HUES48 (cell line): ENCODE results near the gene GSTM1.

ENCODE experiments used
- H3K27ac ChIP-seq: one replicate; pipeline ENCODE4 v1.7.0; 2013; ENCODE audit warnings: low read depth, low read length, inconsistent platforms
- H3K27me3 ChIP-seq: 2 replicates; pipeline ENCODE4 v1.6.1; 2013; ENCODE audit warnings: mild to moderate bottlenecking, low read length; ENCODE audit not compliant: control insufficient read depth, insufficient read depth
- H3K36me3 ChIP-seq: 2 replicates; pipeline ENCODE4 v1.6.1; 2013; ENCODE audit warnings: low read length; ENCODE audit not compliant: control insufficient read depth, insufficient read depth
- H3K4me1 ChIP-seq: 2 replicates; pipeline ENCODE4 v1.6.1; 2013; ENCODE audit warnings: mild to moderate bottlenecking, low read length; ENCODE audit not compliant: control insufficient read depth, insufficient read depth
- H3K4me3 ChIP-seq: 2 replicates; pipeline ENCODE4 v1.5.1; 2013; ENCODE audit warnings: mild to moderate bottlenecking, low read depth, low read length
- H3K9ac ChIP-seq: 2 replicates; pipeline ENCODE4 v1.6.1; 2013; ENCODE audit warnings: mild to moderate bottlenecking, low read depth, low read length, moderate library complexity
- H3K9me3 ChIP-seq: 2 replicates; pipeline ENCODE4 v1.6.1; 2013; ENCODE audit warnings: low read length; ENCODE audit not compliant: control insufficient read depth, insufficient read depth

The GSTM1 gene

GRCh38 chr1:109719337-109719837 lies 31.8 kb downstream of the GSTM1 start:
- Histone ChIP-seq H3K9ac (no peak overlapping the region), H3K4me3 (no peak overlapping the region), H3K4me1 (no peaks in the 10 kb centered on the region), H3K27ac (no peak overlapping the region), H3K9me3 (no peaks in the 10 kb centered on the region), H3K36me3 (no peaks in the 10 kb centered on the region), H3K27me3 (no peaks in the 10 kb centered on the region)

- no peaks in the 10 kb centered on the region for H3K36me3 ChIP-seq
- H3K4me1 ChIP-seq = no peaks in the 10 kb centered on the region
Observed at GRCh38 chr1:109721042-109721441, 33.4 kb downstream of the GSTM1 start.

GRCh38 chr1:109721971-109722370 lies 34.4 kb downstream of the GSTM1 start:
- no peaks in the 10 kb centered on the region for H3K4me1 ChIP-seq
- H3K27ac ChIP-seq = no peak overlapping the region
- no peaks in the 10 kb centered on the region for H3K36me3 ChIP-seq
- H3K9ac ChIP-seq = no peak overlapping the region
- peaks cover 2% of the 10 kb centered on the region; the same call in 1 of the 2 replicates for H3K9me3 ChIP-seq
- H3K4me3 ChIP-seq = no peak overlapping the region
- no peaks in the 10 kb centered on the region for H3K27me3 ChIP-seq

More at GRCh38 chr1:109721042-109721441, 33.4 kb downstream of the GSTM1 start:
- Histone ChIP-seq H3K4me3 (no peak overlapping the region), H3K9me3 (no peaks in the 10 kb centered on the region), H3K27me3 (no peaks in the 10 kb centered on the region), H3K9ac (no peak overlapping the region), H3K27ac (no peak overlapping the region)

- no peaks in the 10 kb centered on the region for H3K36me3 ChIP-seq
- no peaks in the 10 kb centered on the region for H3K4me1 ChIP-seq
- peaks cover 2% of the 10 kb centered on the region; the same call in 1 of the 2 replicates for H3K9me3 ChIP-seq
- H3K4me3 ChIP-seq = no peak overlapping the region
- no peak overlapping the region for H3K9ac ChIP-seq
- H3K27me3 ChIP-seq = no peaks in the 10 kb centered on the region
- H3K27ac ChIP-seq = no peak overlapping the region
Observed at GRCh38 chr1:109722908-109723691, 35.5 kb downstream of the GSTM1 start.

GRCh38 chr1:109724933-109725332 lies 37.3 kb downstream of the GSTM1 start:
- Histone ChIP-seq H3K4me3 (no peak overlapping the region), H3K27me3 (no peaks in the 10 kb centered on the region), H3K27ac (no peak overlapping the region), H3K4me1 (no peaks in the 10 kb centered on the region), H3K9ac (no peak overlapping the region), H3K36me3 (no peaks in the 10 kb centered on the region), H3K9me3 (peaks cover 2% of the 10 kb centered on the region; the same call in 1 of the 2 replicates)

- no peak overlapping the region for H3K27ac ChIP-seq
- H3K4me3 ChIP-seq = no peak overlapping the region
- peaks cover 2% of the 10 kb centered on the region; the same call in 1 of the 2 replicates for H3K9me3 ChIP-seq
- H3K36me3 ChIP-seq = no peaks in the 10 kb centered on the region
- H3K4me1 ChIP-seq = no peaks in the 10 kb centered on the region
- H3K27me3 ChIP-seq = no peaks in the 10 kb centered on the region
- no peak overlapping the region for H3K9ac ChIP-seq
Observed at GRCh38 chr1:109725510-109725909, 37.9 kb downstream of the GSTM1 start.

GRCh38 chr1:109726007-109726406 lies 38.4 kb downstream of the GSTM1 start:
- no peak overlapping the region for H3K4me3 ChIP-seq
- no peak overlapping the region for H3K9ac ChIP-seq
- no peaks in the 10 kb centered on the region for H3K36me3 ChIP-seq
- H3K27me3 ChIP-seq = no peaks in the 10 kb centered on the region
- H3K9me3 ChIP-seq = peaks cover 2% of the 10 kb centered on the region; the same call in 1 of the 2 replicates
- no peak overlapping the region for H3K27ac ChIP-seq
- no peaks in the 10 kb centered on the region for H3K4me1 ChIP-seq

GRCh38 chr1:109726728-109727373 lies 39.2 kb downstream of the GSTM1 start:
- Histone ChIP-seq H3K36me3 (no peaks in the 10 kb centered on the region), H3K4me3 (no peak overlapping the region), H3K9me3 (peaks cover 2% of the 10 kb centered on the region; the same call in 1 of the 2 replicates), H3K27ac (no peak overlapping the region), H3K9ac (no peak overlapping the region), H3K4me1 (no peaks in the 10 kb centered on the region), H3K27me3 (no peaks in the 10 kb centered on the region)

GRCh38 chr1:109728870-109729269 lies 41.3 kb downstream of the GSTM1 start:
- H3K27me3 ChIP-seq = no peaks in the 10 kb centered on the region
- no peaks in the 10 kb centered on the region for H3K4me1 ChIP-seq
- no peak overlapping the region for H3K9ac ChIP-seq
- H3K36me3 ChIP-seq = no peaks in the 10 kb centered on the region
- H3K9me3 ChIP-seq = peaks cover 2% of the 10 kb centered on the region; the same call in 1 of the 2 replicates
- H3K4me3 ChIP-seq = no peak overlapping the region
- no peak overlapping the region for H3K27ac ChIP-seq

- peaks cover 2% of the 10 kb centered on the region; the same call in 1 of the 2 replicates for H3K9me3 ChIP-seq
- no peaks in the 10 kb centered on the region for H3K4me1 ChIP-seq
- H3K9ac ChIP-seq = no peak overlapping the region
- no peaks in the 10 kb centered on the region for H3K36me3 ChIP-seq
- no peaks in the 10 kb centered on the region for H3K27me3 ChIP-seq
- H3K4me3 ChIP-seq = no peak overlapping the region
- no peak overlapping the region for H3K27ac ChIP-seq
Observed at GRCh38 chr1:109730666-109731065, 43.0 kb downstream of the GSTM1 start.

- no peak overlapping the region for H3K9ac ChIP-seq
- H3K27me3 ChIP-seq = peaks cover 2% of the 10 kb centered on the region; the same call in 1 of the 2 replicates
- H3K9me3 ChIP-seq = no peaks in the 10 kb centered on the region
- no peak overlapping the region for H3K27ac ChIP-seq
- no peaks in the 10 kb centered on the region for H3K36me3 ChIP-seq
- H3K4me3 ChIP-seq = no peak overlapping the region
- no peaks in the 10 kb centered on the region for H3K4me1 ChIP-seq
Observed at GRCh38 chr1:109732390-109732881, 44.8 kb downstream of the GSTM1 start.
